ENCODE results near the gene INPP5A. TPM values are rescaled to one million over a fixed set of nuclear protein-coding genes. Genes with fewer than 3 reads are reported as not detected.

INPP5A gene
- total RNA-seq, 1 experiment from 2014 or later: 14.7 TPM

- Mint-ChIP-seq H3K4me3 (ENCODE audit: unreplicated experiment) (no peak overlapping the region), H3K4me1 (ENCODE audit: insufficient read depth, unreplicated experiment) (no peaks in the 10 kb centered on the region), H3K27me3 (ENCODE audit: insufficient read depth, unreplicated experiment) (no peaks in the 10 kb centered on the region), H3K36me3 (ENCODE audit: insufficient read depth, unreplicated experiment) (peaks cover 4% of the 10 kb centered on the region), H3K27ac (ENCODE audit: low read depth, unreplicated experiment) (no peak overlapping the region), H3K9me3 (ENCODE audit: unreplicated experiment) (no peaks in the 10 kb centered on the region)
- ChIA-PET POLR2A (interaction anchor here (0.7 kb wide), 1 partner anchor 53 kb away, joined by 3 read pairs; no protein-coding TSS in a partner anchor), CTCF (no interaction called here)
- BruUV-seq (replicated peaks): no TSS peak
- intact Hi-C loops (cut with micrococcal nuclease): no loop called here
- no peak for TF ChIP-seq CTCF (IDR thresholded peaks at IDR 0.05; ENCODE audit: unreplicated experiment)
- no peak for DNase-seq (ENCODE audit: unreplicated experiment)
Measured at GRCh38 chr10:132746386-132746785, 208.8 kb downstream of the INPP5A start.

GRCh38 chr10:132746801-132747625 is 209.4 kb downstream of the INPP5A start:
- BruUV-seq (replicated peaks): no TSS peak
- H3K27ac Mint-ChIP-seq (ENCODE audit: low read depth, unreplicated experiment): no peak overlapping the region
- ChIA-PET CTCF (interaction anchor here (1.3 kb wide), 1 partner anchor 92 kb away, joined by 4 read pairs; no protein-coding TSS in a partner anchor), POLR2A (interaction anchor here (0.7 kb wide), 1 partner anchor 54 kb away, joined by 3 read pairs; no protein-coding TSS in a partner anchor)
- H3K4me1 Mint-ChIP-seq (ENCODE audit: insufficient read depth, unreplicated experiment): no peaks in the 10 kb centered on the region
- H3K36me3 Mint-ChIP-seq (ENCODE audit: insufficient read depth, unreplicated experiment): peaks cover 10% of the 10 kb centered on the region
- TF ChIP-seq CTCF (IDR thresholded peaks at IDR 0.05; ENCODE audit: unreplicated experiment): no peak
- H3K27me3 Mint-ChIP-seq (ENCODE audit: insufficient read depth, unreplicated experiment): no peaks in the 10 kb centered on the region
- no peaks in the 10 kb centered on the region for H3K9me3 Mint-ChIP-seq (ENCODE audit: unreplicated experiment)
- no peak for DNase-seq (ENCODE audit: unreplicated experiment)
- no peak overlapping the region for H3K4me3 Mint-ChIP-seq (ENCODE audit: unreplicated experiment)
- intact Hi-C loops (cut with micrococcal nuclease): no loop called here

GRCh38 chr10:132748135-132748534 is 210.5 kb downstream of the INPP5A start:
- Mint-ChIP-seq H3K27me3 (ENCODE audit: insufficient read depth, unreplicated experiment) (no peaks in the 10 kb centered on the region), H3K27ac (ENCODE audit: low read depth, unreplicated experiment) (no peak overlapping the region), H3K4me1 (ENCODE audit: insufficient read depth, unreplicated experiment) (no peaks in the 10 kb centered on the region), H3K36me3 (ENCODE audit: insufficient read depth, unreplicated experiment) (peaks cover 11% of the 10 kb centered on the region), H3K9me3 (ENCODE audit: unreplicated experiment) (no peaks in the 10 kb centered on the region), H3K4me3 (ENCODE audit: unreplicated experiment) (no peak overlapping the region)
- BruUV-seq (replicated peaks): no TSS peak
- no peak for DNase-seq (ENCODE audit: unreplicated experiment)
- ChIA-PET POLR2A (no interaction called here), CTCF (interaction anchor here (1.3 kb wide), 1 partner anchor 93 kb away, joined by 4 read pairs; no protein-coding TSS in a partner anchor)
- no peak for TF ChIP-seq CTCF (IDR thresholded peaks at IDR 0.05; ENCODE audit: unreplicated experiment)
- intact Hi-C loops (cut with micrococcal nuclease): no loop called here

GRCh38 chr10:132748545-132749370 is 211.2 kb downstream of the INPP5A start:
- intact Hi-C loops (cut with micrococcal nuclease): no loop called here
- Mint-ChIP-seq H3K27me3 (ENCODE audit: insufficient read depth, unreplicated experiment) (no peaks in the 10 kb centered on the region), H3K36me3 (ENCODE audit: insufficient read depth, unreplicated experiment) (peaks cover 11% of the 10 kb centered on the region), H3K27ac (ENCODE audit: low read depth, unreplicated experiment) (no peak overlapping the region), H3K4me1 (ENCODE audit: insufficient read depth, unreplicated experiment) (no peaks in the 10 kb centered on the region), H3K4me3 (ENCODE audit: unreplicated experiment) (no peak overlapping the region), H3K9me3 (ENCODE audit: unreplicated experiment) (no peaks in the 10 kb centered on the region)
- no peak for TF ChIP-seq CTCF (IDR thresholded peaks at IDR 0.05; ENCODE audit: unreplicated experiment)
- CTCF ChIA-PET: interaction anchor here (1.3 kb wide), 1 partner anchor 93 kb away, joined by 4 read pairs; no protein-coding TSS in a partner anchor
- no TSS peak for BruUV-seq (replicated peaks)
- DNase-seq (ENCODE audit: unreplicated experiment): no peak
- POLR2A ChIA-PET: no interaction called here
